Endothelial cell of umbilical vein (primary cell): ENCODE results near the gene LCP1. TPM values are rescaled to one million over a fixed set of nuclear protein-coding genes. Genes with fewer than 3 reads are reported as not detected.

Experiments
- BruUV-seq: library from RNA; stranded (reverse); fragments of 400-500 nt; replicated peaks from 2 replicates; lab custom pipeline; 2021; lab: Mats Ljungman, UMichigan
- CTCF ChIA-PET: fragments of 300-600, 350-600 bp; sonication (Branson Sonifier 250); formaldehyde crosslinking; loops from one replicate; lab custom pipeline; 2021; ENCODE audit warnings: antibody characterized with exemption, inconsistent platforms; lab: Charles Lee
- POLR2A ChIA-PET: fragments of 300-600, 350-600 bp; sonication (Branson Sonifier 250); formaldehyde crosslinking; loops from one replicate; lab custom pipeline; 2021; ENCODE audit warnings: antibody characterized with exemption, inconsistent platforms; lab: Charles Lee
- DNase-seq: peaks from one replicate; pipeline ENCODE4 v3.0.0-alpha.2; 2011; ENCODE audit warnings: low read depth, low spot score
- FAIRE-seq: peaks from 2 replicates; lab custom pipeline; 2011; peaks lifted over from hg19 to GRCh38; lab: Jason Lieb, UNC
- H2AFZ ChIP-seq: 2 replicates; pipeline ENCODE4 v1.6.0; 2012; ENCODE audit warnings: low read depth, low read length, control low read depth, inconsistent platforms
- H3K27ac ChIP-seq: 2 replicates; pipeline ENCODE4 v1.5.1; 2011; ENCODE audit warnings: low read depth, mild to moderate bottlenecking, control low read depth, low read length, moderate library complexity; ENCODE audit not compliant: insufficient read depth
- H3K27me3 ChIP-seq, 2 experiments: 2 replicates each; pipeline versions ENCODE4 v1.6.0 to v1.6.1; 2011; ENCODE audit warnings: low read length in 2 of 2, mixed read lengths in 1 of 2; ENCODE audit not compliant: control insufficient read depth in 2 of 2, insufficient read depth in 2 of 2
- H3K36me3 ChIP-seq, 2 experiments: 2 replicates in 1 of 2; 3 replicates in 1 of 2; pipeline ENCODE4 v1.5.1; 2011; ENCODE audit warnings: low read length in 2 of 2, mild to moderate bottlenecking in 1 of 2, moderate library complexity in 1 of 2; ENCODE audit not compliant: control insufficient read depth in 2 of 2, insufficient read depth in 2 of 2; ENCODE audit errors: extremely low read depth in 1 of 2
- H3K4me1 ChIP-seq: 3 replicates; pipeline ENCODE4 v1.5.1; 2011; ENCODE audit warnings: mild to moderate bottlenecking, low read length; ENCODE audit not compliant: control insufficient read depth, insufficient read depth; ENCODE audit errors: extremely low read depth
- H3K4me2 ChIP-seq: 2 replicates; pipeline ENCODE4 v1.6.1; 2011; ENCODE audit warnings: low read length, control low read depth, mixed read lengths; ENCODE audit not compliant: insufficient read depth
- H3K4me3 ChIP-seq, 3 experiments: fragments of 200-600 bp in 1 of 3; sonication (generic), shearing (Covaris generic) in 1 of 3; replicated peaks in 1 of 3; 2 replicates each; pipeline ENCODE4 v1.5.1; 2011 to 2016; ENCODE audit warnings: control low read depth in 3 of 3, low read length in 3 of 3, mild to moderate bottlenecking in 2 of 3, inconsistent platforms in 1 of 3, low read depth in 1 of 3, moderate library complexity in 1 of 3; ENCODE audit not compliant: insufficient read depth in 1 of 3
- H3K79me2 ChIP-seq: 2 replicates; pipeline ENCODE4 v1.6.0; 2012; ENCODE audit warnings: low read length, inconsistent platforms; ENCODE audit not compliant: control insufficient read depth, insufficient read depth
- H3K9ac ChIP-seq: replicated peaks from 2 replicates; pipeline ENCODE3; 2011; ENCODE audit warnings: low read length, control low read depth; ENCODE audit not compliant: insufficient read depth; ENCODE audit errors: extremely low read depth
- H3K9me1 ChIP-seq: replicated peaks from 3 replicates; pipeline ENCODE4 v1.6.0; 2011; ENCODE audit warnings: mild to moderate bottlenecking, low read length; ENCODE audit not compliant: control insufficient read depth, insufficient read depth; ENCODE audit errors: extremely low read depth
- H3K9me3 ChIP-seq: replicated peaks from 2 replicates; pipeline ENCODE4 v1.5.1; 2012; ENCODE audit warnings: low read length, inconsistent platforms; ENCODE audit not compliant: control insufficient read depth, insufficient read depth
- H4K20me1 ChIP-seq: replicated peaks from 2 replicates; pipeline ENCODE3; 2011; ENCODE audit warnings: mild to moderate bottlenecking, low read length; ENCODE audit not compliant: control insufficient read depth, insufficient read depth; ENCODE audit errors: extremely low read depth
- EZH2 ChIP-seq: IDR thresholded peaks from 2 replicates; pipeline ENCODE4 v1.6.1; 2012; ENCODE audit warnings: borderline replicate concordance, low read depth, mild to moderate bottlenecking, moderate library complexity, low read length, inconsistent platforms; ENCODE audit not compliant: severe bottlenecking
- FOS ChIP-seq: IDR thresholded peaks from 2 replicates; pipeline ENCODE4 v1.6.1; 2011; ENCODE audit warnings: mild to moderate bottlenecking, low read length, moderate library complexity, borderline replicate concordance; ENCODE audit not compliant: insufficient read depth
- GATA2 ChIP-seq: IDR thresholded peaks from 2 replicates; pipeline ENCODE4 v1.7.0; 2011; ENCODE audit warnings: low read depth, mild to moderate bottlenecking, moderate library complexity, mixed read lengths, low read length; ENCODE audit not compliant: insufficient read length, insufficient read depth
- JUN ChIP-seq: IDR thresholded peaks from 2 replicates; pipeline ENCODE4 v1.6.1; 2011; ENCODE audit warnings: borderline replicate concordance, low read depth; ENCODE audit not compliant: insufficient read length, insufficient read depth
- MAX ChIP-seq: IDR thresholded peaks from 2 replicates; pipeline ENCODE4 v1.6.1; 2011; ENCODE audit not compliant: insufficient read depth, insufficient read length
- MYC ChIP-seq: IDR thresholded peaks from one replicate; pipeline ENCODE4 v1.6.1; 2011; ENCODE audit warnings: mild to moderate bottlenecking, low read depth, low read length
- POLR2A ChIP-seq: IDR thresholded peaks from 2 replicates; pipeline ENCODE4 v1.6.1; 2012; ENCODE audit warnings: low read depth, mild to moderate bottlenecking, control low read depth, low read length
- POLR2AphosphoS5 ChIP-seq: IDR thresholded peaks from 2 replicates; pipeline ENCODE4 v1.6.1; 2012; ENCODE audit warnings: low read depth, mild to moderate bottlenecking, control low read depth, low read length, moderate library complexity; ENCODE audit not compliant: insufficient read depth
- dilution Hi-C: fragments of 300-500 bp; cut with MboI; formaldehyde crosslinking; loops from one replicate; pipeline ENCODE4 v1.15.0; 2019; ENCODE audit warnings: low sequenced_read_pairs; ENCODE audit not compliant: extremely low pct_ligation_motif_present
- intact Hi-C: fragments of 100-400 bp; cut with micrococcal nuclease; formaldehyde crosslinking; loops from one replicate; pipeline ENCODE4 v1.10.0; 2022
- polyA plus RNA-seq, 4 experiments: library from polyadenylated mRNA; depleted of rRNA in 3 of 4; stranded (reverse) in 3 of 4; unstranded in 1 of 4; fragments of >200 nt; gene quantifications; 2 replicates each; pipeline versions ENCODE4 v1.2.1 to v1.2.3, GENCODE V29; 2011 to 2012; ENCODE audit warnings: missing spikeins in 1 of 4
- total RNA-seq: library from RNA; stranded (reverse); gene quantifications from 2 replicates; pipeline ENCODE4 v1.2.3, GENCODE V29; 2021
- TF ChIP-seq, protein P1 (sequence below), 2 donors: IDR thresholded peaks; 1 replicate in 1 of 2; 2 replicates in 1 of 2; pipeline ENCODE4 v1.5.1; 2011; ENCODE audit warnings: low read length in 2 of 2, mild to moderate bottlenecking in 2 of 2, moderate library complexity in 2 of 2, control low read depth in 1 of 2, inconsistent platforms in 1 of 2, low read depth in 1 of 2; ENCODE audit not compliant: insufficient read depth in 1 of 2; ENCODE audit errors: extremely low read depth in 1 of 2

Gene LCP1
- total and polyA plus RNA-seq, 2 donors (not counting 3 experiments of a cell fraction or from before 2014, with no cell fraction given): 0.18 to 0.38 TPM

DNA sequence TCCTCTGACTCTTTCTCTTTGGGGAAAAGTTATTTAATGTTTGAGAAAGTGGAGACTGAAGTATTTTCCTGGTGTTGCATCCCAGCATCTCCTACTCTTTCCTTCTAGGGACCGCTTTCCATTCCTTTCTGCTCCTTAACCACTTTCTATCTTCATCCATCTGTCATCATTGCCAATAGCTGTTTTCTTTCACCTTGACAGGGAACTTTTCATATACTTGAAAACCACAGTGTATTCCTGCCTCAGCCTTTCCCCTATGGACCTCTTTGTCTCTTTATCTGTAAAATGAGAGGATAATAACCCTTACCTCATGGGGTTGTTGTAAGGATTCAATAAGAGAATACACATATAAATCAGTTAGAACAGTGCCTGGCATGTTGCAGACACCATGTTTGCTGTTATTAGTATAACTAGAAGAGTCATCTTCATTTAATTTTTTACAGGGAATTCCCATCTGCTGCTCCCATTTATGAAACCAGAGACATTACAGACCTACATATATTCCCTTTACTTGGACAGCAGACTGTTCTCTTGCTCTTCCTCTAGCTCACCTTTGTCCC, 31.8 kb downstream of the LCP1 start:
- Histone ChIP-seq H2AFZ (no peak overlapping the region), H3K4me1 (no peaks in the 10 kb centered on the region), H3K4me3 (no peak overlapping the region), H3K27me3 (peaks cover 27 to 41% of the 10 kb centered on the region in 2 experiments), H3K4me2 (no peak overlapping the region), H3K9me3 (no peaks in the 10 kb centered on the region), H3K9ac (no peak overlapping the region), H3K27ac (no peak overlapping the region), H3K36me3 (no peaks in the 10 kb centered on the region), H3K9me1 (no peaks in the 10 kb centered on the region), H3K79me2 (no peaks in the 10 kb centered on the region), H4K20me1 (no peaks in the 10 kb centered on the region)
- intact Hi-C loops (no loop called here), dilution Hi-C loops (no loop called here)
- no peak for TF ChIP-seq FOS
- TF ChIP-seq GATA2: no peak
- no peak for TF ChIP-seq POLR2AphosphoS5
- no peak for TF ChIP-seq MYC
- TF ChIP-seq, protein P1, sequence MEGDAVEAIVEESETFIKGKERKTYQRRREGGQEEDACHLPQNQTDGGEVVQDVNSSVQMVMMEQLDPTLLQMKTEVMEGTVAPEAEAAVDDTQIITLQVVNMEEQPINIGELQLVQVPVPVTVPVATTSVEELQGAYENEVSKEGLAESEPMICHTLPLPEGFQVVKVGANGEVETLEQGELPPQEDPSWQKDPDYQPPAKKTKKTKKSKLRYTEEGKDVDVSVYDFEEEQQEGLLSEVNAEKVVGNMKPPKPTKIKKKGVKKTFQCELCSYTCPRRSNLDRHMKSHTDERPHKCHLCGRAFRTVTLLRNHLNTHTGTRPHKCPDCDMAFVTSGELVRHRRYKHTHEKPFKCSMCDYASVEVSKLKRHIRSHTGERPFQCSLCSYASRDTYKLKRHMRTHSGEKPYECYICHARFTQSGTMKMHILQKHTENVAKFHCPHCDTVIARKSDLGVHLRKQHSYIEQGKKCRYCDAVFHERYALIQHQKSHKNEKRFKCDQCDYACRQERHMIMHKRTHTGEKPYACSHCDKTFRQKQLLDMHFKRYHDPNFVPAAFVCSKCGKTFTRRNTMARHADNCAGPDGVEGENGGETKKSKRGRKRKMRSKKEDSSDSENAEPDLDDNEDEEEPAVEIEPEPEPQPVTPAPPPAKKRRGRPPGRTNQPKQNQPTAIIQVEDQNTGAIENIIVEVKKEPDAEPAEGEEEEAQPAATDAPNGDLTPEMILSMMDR (IDR thresholded peaks at IDR 0.05; ENCODE audit: extremely low read depth in 1 of 2, insufficient read depth in 1 of 2, low read depth in 1 of 2, low read length in 2 of 2): no peak
- no peak for TF ChIP-seq JUN
- TF ChIP-seq EZH2: no peak
- TF ChIP-seq POLR2A: no peak
- no peak for TF ChIP-seq MAX
- FAIRE-seq (no peak), DNase-seq (no peak)
- CTCF ChIA-PET: interaction anchor here (0.7 to 3.8 kb wide), 6 partner anchors 10 to 205 kb away, joined by 3 to 26 read pairs (median 3); no protein-coding TSS in a partner anchor
- BruUV-seq: no TSS peak
- POLR2A ChIA-PET: no interaction called here
